ENCODE data around the gene CCDC88A. TPM values are rescaled to one million over a fixed set of nuclear protein-coding genes. Genes with fewer than 3 reads are reported as not detected.

Gene CCDC88A
- total and polyA plus RNA-seq, 2 donors from 2014 or later = 8.2 to 47.6 TPM

DNA sequence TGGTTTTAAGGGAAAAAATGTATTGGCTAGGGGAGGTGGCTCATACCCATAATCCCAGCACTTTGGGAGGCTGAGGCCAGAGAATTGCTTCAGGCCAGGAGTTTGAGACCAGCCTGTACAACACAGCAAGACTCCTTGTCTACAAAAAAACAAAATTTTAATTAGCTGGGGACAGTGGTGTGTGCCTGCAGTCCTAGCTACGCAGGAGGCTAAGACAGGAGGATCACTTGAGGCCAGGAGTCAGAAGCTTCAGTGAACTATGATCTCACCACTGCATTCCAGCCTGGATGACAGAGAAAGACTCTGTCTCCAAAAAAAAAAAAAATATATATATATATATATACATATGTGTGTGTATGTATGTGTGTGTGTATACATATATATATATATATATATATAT lies 18.5 kb downstream of the CCDC88A start:
- no peak overlapping the region for H3K27ac ChIP-seq (ENCODE audit: low read depth in 2 of 2, low read length in 2 of 2)
- H3K9ac ChIP-seq (ENCODE audit: low read length in 3 of 3) = no peak overlapping the region
- no peaks in the 10 kb centered on the region for H3K27me3 ChIP-seq (ENCODE audit: control insufficient read depth, insufficient read depth, low read length)
- H3K4me1 ChIP-seq (ENCODE audit: control insufficient read depth in 2 of 3, insufficient read depth in 2 of 3, low read depth in 1 of 3, low read length in 3 of 3) = no peaks in the 10 kb centered on the region
- H3K4me3 ChIP-seq (ENCODE audit: low read length in 3 of 3) = no peak overlapping the region
- H3K36me3 ChIP-seq (ENCODE audit: control insufficient read depth in 2 of 3, insufficient read depth in 3 of 3, low read length in 3 of 3) = no peaks in the 10 kb centered on the region
- H3K9me3 ChIP-seq (ENCODE audit: control insufficient read depth in 2 of 3, insufficient read depth in 1 of 3, low read length in 3 of 3) = no peaks in the 10 kb centered on the region
- FAIRE-seq (no peak), DNase-seq (no peak)
- TF ChIP-seq, protein P1, sequence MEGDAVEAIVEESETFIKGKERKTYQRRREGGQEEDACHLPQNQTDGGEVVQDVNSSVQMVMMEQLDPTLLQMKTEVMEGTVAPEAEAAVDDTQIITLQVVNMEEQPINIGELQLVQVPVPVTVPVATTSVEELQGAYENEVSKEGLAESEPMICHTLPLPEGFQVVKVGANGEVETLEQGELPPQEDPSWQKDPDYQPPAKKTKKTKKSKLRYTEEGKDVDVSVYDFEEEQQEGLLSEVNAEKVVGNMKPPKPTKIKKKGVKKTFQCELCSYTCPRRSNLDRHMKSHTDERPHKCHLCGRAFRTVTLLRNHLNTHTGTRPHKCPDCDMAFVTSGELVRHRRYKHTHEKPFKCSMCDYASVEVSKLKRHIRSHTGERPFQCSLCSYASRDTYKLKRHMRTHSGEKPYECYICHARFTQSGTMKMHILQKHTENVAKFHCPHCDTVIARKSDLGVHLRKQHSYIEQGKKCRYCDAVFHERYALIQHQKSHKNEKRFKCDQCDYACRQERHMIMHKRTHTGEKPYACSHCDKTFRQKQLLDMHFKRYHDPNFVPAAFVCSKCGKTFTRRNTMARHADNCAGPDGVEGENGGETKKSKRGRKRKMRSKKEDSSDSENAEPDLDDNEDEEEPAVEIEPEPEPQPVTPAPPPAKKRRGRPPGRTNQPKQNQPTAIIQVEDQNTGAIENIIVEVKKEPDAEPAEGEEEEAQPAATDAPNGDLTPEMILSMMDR (IDR thresholded peaks at IDR 0.05; ENCODE audit: borderline replicate concordance, extremely low read depth, insufficient read depth) = no peak
- intact Hi-C loops (cut with DNase I) = no loop called here

DNA sequence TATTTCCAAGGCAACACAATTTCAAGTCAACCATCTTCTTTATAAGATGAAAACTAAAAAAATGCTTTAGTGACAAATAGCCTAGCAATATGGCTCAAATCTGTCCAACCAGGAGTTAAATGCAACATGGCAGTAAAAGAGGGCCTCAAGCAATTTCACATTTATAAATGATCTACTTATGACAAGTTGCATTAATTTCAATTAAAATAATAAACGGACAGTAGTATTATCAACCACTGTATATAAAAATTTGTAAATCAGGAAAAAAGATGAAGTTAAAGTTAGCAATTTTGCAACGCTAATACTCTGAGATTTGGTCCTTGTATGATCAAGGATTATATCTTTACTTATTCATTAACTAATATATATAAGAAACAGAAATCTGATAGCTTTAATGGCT lies 19.3 kb downstream of the CCDC88A start:
- no peaks in the 10 kb centered on the region for H3K4me1 ChIP-seq (ENCODE audit: control insufficient read depth in 2 of 3, insufficient read depth in 2 of 3, low read depth in 1 of 3, low read length in 3 of 3)
- no peak overlapping the region for H3K27ac ChIP-seq (ENCODE audit: low read depth in 2 of 2, low read length in 2 of 2)
- H3K36me3 ChIP-seq (ENCODE audit: control insufficient read depth in 2 of 3, insufficient read depth in 3 of 3, low read length in 3 of 3) = no peaks in the 10 kb centered on the region
- TF ChIP-seq, protein P1 (IDR thresholded peaks at IDR 0.05; ENCODE audit: borderline replicate concordance, extremely low read depth, insufficient read depth) = no peak
- DNase-seq = no peak
- H3K9me3 ChIP-seq (ENCODE audit: control insufficient read depth in 2 of 3, insufficient read depth in 1 of 3, low read length in 3 of 3) = no peaks in the 10 kb centered on the region
- no peak overlapping the region for H3K9ac ChIP-seq (ENCODE audit: low read length in 3 of 3)
- intact Hi-C loops (cut with DNase I) = no loop called here
- FAIRE-seq = no peak
- H3K27me3 ChIP-seq (ENCODE audit: control insufficient read depth, insufficient read depth, low read length) = no peaks in the 10 kb centered on the region
- no peak overlapping the region for H3K4me3 ChIP-seq (ENCODE audit: low read length in 3 of 3)

DNA sequence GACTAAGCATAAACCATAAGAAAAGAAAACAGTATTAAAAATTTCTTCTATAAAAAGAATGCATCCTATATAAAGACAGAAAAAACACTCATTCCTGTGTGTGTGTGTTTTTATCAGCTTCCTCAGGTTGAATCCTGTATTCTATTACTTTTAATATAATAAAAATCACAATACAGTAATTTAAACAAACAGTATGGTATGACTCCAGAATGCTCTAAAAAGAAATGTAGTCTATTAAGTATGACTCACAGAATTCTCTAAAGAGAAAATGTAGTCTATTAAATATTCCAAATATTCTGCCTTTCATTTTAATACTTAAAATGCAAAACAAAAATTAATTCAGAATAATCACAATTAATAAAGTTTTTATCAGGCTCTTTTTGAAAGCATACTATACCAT lies 19.8 kb downstream of the CCDC88A start:
- no peaks in the 10 kb centered on the region for H3K27me3 ChIP-seq (ENCODE audit: control insufficient read depth, insufficient read depth, low read length)
- no peak overlapping the region for H3K4me3 ChIP-seq (ENCODE audit: low read length in 3 of 3)
- no peaks in the 10 kb centered on the region for H3K4me1 ChIP-seq (ENCODE audit: control insufficient read depth in 2 of 3, insufficient read depth in 2 of 3, low read depth in 1 of 3, low read length in 3 of 3)
- intact Hi-C loops (cut with DNase I) = no loop called here
- no peak overlapping the region for H3K27ac ChIP-seq (ENCODE audit: low read depth in 2 of 2, low read length in 2 of 2)
- DNase-seq = no peak
- no peak for FAIRE-seq
- no peaks in the 10 kb centered on the region for H3K9me3 ChIP-seq (ENCODE audit: control insufficient read depth in 2 of 3, insufficient read depth in 1 of 3, low read length in 3 of 3)
- H3K36me3 ChIP-seq (ENCODE audit: control insufficient read depth in 2 of 3, insufficient read depth in 3 of 3, low read length in 3 of 3) = no peaks in the 10 kb centered on the region
- TF ChIP-seq, protein P1 (IDR thresholded peaks at IDR 0.05; ENCODE audit: borderline replicate concordance, extremely low read depth, insufficient read depth) = no peak
- no peak overlapping the region for H3K9ac ChIP-seq (ENCODE audit: low read length in 3 of 3)
